ENCODE data around the gene SVEP1. TPM values are rescaled to one million over a fixed set of nuclear protein-coding genes. Genes with fewer than 3 reads are reported as not detected.

The SVEP1 gene
- total RNA-seq, 1 experiment from 2014 or later: 0.04 TPM

DNA sequence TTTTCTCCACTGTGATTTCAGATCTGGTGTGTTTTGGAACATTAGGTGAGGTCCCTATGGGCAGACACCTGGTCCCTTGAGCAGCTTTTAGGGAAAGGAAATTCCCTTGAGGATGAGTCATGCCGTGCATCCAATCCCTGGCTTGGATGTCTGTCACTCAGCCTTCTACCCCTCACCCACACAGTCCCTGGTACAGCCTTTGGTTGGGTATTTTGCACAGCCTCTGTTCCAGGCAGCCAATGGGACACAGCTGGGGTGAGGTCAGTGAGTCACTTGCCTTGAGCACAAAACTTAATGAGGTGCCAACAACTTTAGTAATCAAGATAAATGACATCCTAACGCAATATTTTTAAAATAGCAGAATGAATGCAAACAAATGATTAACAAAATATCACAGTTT lies 22.7 kb upstream of the SVEP1 start:
- POLR2A ChIA-PET (ENCODE audit: unreplicated experiment): no interaction called here
- no TSS peak for BruUV-seq (replicated peaks)
- CTCF ChIA-PET: no interaction called here
- Histone ChIP-seq H3K4me1 (ENCODE audit: insufficient read depth, low read length) (no peaks in the 10 kb centered on the region; the same call in 1 of the 2 replicates), H3K27me3 (ENCODE audit: low read length) (no peaks in the 10 kb centered on the region), H3K27ac (ENCODE audit: low read length) (no peak overlapping the region), H3K79me2 (ENCODE audit: low read length) (no peaks in the 10 kb centered on the region), H2AFZ (ENCODE audit: low read length) (no peak overlapping the region), H3K36me3 (ENCODE audit: low read depth, low read length) (no peaks in the 10 kb centered on the region), H3K9me3 (ENCODE audit: low read length) (no peaks in the 10 kb centered on the region), H3K4me3 (ENCODE audit: low read length) (no peak overlapping the region), H3K4me2 (ENCODE audit: low read length) (no peak overlapping the region), H3K9ac (ENCODE audit: low read length) (no peak overlapping the region), H4K20me1 (ENCODE audit: low read length) (no peaks in the 10 kb centered on the region), H3K9me2 (replicated peaks; ENCODE audit: low read length) (no peaks in the 10 kb centered on the region), H3F3A (ENCODE audit: low read length, unreplicated experiment) (no peaks in the 10 kb centered on the region)
- DNase-seq: peak; percentile 44
- intact Hi-C loops (cut with micrococcal nuclease): no loop called here
- TF ChIP-seq EZH2 (IDR thresholded peaks at IDR 0.05; ENCODE audit: low read length, unreplicated experiment) (no peak), EZH2phosphoT487 (IDR thresholded peaks at IDR 0.05; ENCODE audit: borderline replicate concordance, low read length) (no peak)
- TF ChIP-seq, protein P1, sequence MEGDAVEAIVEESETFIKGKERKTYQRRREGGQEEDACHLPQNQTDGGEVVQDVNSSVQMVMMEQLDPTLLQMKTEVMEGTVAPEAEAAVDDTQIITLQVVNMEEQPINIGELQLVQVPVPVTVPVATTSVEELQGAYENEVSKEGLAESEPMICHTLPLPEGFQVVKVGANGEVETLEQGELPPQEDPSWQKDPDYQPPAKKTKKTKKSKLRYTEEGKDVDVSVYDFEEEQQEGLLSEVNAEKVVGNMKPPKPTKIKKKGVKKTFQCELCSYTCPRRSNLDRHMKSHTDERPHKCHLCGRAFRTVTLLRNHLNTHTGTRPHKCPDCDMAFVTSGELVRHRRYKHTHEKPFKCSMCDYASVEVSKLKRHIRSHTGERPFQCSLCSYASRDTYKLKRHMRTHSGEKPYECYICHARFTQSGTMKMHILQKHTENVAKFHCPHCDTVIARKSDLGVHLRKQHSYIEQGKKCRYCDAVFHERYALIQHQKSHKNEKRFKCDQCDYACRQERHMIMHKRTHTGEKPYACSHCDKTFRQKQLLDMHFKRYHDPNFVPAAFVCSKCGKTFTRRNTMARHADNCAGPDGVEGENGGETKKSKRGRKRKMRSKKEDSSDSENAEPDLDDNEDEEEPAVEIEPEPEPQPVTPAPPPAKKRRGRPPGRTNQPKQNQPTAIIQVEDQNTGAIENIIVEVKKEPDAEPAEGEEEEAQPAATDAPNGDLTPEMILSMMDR (conservative IDR thresholded peaks at IDR 0.05; ENCODE audit: low read depth, low read length): no peak
- no peak for ATAC-seq

DNA sequence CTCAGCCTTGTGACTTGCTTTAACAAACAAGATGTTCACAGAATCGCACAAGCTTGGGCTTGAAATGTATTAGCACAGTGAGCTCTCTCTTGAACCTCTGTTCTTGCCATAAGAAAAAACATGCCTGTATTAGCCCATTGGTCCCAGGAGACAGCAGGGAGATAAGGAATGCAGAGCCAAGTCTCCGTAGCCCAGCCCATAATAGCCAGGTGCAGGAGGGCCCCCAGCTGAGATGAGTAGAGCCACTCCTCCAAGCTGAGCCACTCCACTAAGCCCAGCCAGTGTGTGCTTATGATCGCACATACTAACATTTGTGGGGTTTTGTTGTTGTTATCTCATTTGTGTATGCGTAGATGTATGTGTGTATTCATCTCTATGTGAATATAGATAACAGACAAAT lies 21.6 kb upstream of the SVEP1 start:
- Histone ChIP-seq H3K9me2 (replicated peaks; ENCODE audit: low read length) (no peaks in the 10 kb centered on the region), H3K4me1 (ENCODE audit: insufficient read depth, low read length) (no peaks in the 10 kb centered on the region; the same call in 1 of the 2 replicates), H2AFZ (ENCODE audit: low read length) (no peak overlapping the region), H3K4me3 (ENCODE audit: low read length) (no peak overlapping the region), H3K27ac (ENCODE audit: low read length) (no peak overlapping the region), H4K20me1 (ENCODE audit: low read length) (no peaks in the 10 kb centered on the region), H3K9me3 (ENCODE audit: low read length) (no peaks in the 10 kb centered on the region), H3K79me2 (ENCODE audit: low read length) (no peaks in the 10 kb centered on the region), H3K9ac (ENCODE audit: low read length) (no peak overlapping the region), H3K36me3 (ENCODE audit: low read depth, low read length) (no peaks in the 10 kb centered on the region), H3K4me2 (ENCODE audit: low read length) (no peak overlapping the region), H3F3A (ENCODE audit: low read length, unreplicated experiment) (no peaks in the 10 kb centered on the region), H3K27me3 (ENCODE audit: low read length) (no peaks in the 10 kb centered on the region)
- TF ChIP-seq, protein P1 (conservative IDR thresholded peaks at IDR 0.05; ENCODE audit: low read depth, low read length): no peak
- TF ChIP-seq EZH2 (IDR thresholded peaks at IDR 0.05; ENCODE audit: low read length, unreplicated experiment): no peak
- TF ChIP-seq EZH2phosphoT487 (IDR thresholded peaks at IDR 0.05; ENCODE audit: borderline replicate concordance, low read length): no peak
- no TSS peak for BruUV-seq (replicated peaks)
- intact Hi-C loops (cut with micrococcal nuclease): no loop called here
- no peak for DNase-seq
- ChIA-PET POLR2A (ENCODE audit: unreplicated experiment) (no interaction called here), CTCF (no interaction called here)
- no peak for ATAC-seq

DNA sequence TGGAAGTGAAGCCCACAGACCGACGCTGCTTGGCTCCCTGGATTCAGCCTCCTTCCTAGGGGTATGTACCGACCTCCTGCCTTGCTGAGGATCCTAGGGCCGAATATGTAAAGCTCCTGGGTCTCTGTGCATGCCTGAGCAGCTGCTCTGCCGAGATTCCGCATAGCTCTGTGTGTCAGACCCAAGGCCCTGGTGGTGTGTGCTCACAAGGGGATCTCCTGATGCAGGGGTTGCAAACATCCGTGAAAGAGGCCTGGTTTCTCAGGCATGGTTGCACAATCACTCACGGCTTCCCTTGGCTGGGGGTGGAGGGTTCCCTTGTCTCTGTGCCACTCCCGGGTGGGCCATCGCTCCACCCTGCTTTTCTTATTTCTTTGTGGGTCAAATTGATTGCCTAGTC lies 19.9 kb upstream of the SVEP1 start:
- CTCF ChIA-PET: no interaction called here
- intact Hi-C loops (cut with micrococcal nuclease): no loop called here
- DNase-seq: no peak
- Histone ChIP-seq H3K9me3 (ENCODE audit: low read length) (no peaks in the 10 kb centered on the region), H3K4me2 (ENCODE audit: low read length) (no peak overlapping the region), H3K4me3 (ENCODE audit: low read length) (no peak overlapping the region), H3K27ac (ENCODE audit: low read length) (no peak overlapping the region), H3F3A (ENCODE audit: low read length, unreplicated experiment) (no peaks in the 10 kb centered on the region), H3K36me3 (ENCODE audit: low read depth, low read length) (no peaks in the 10 kb centered on the region), H3K9me2 (replicated peaks; ENCODE audit: low read length) (no peaks in the 10 kb centered on the region), H3K9ac (ENCODE audit: low read length) (no peak overlapping the region), H3K4me1 (ENCODE audit: insufficient read depth, low read length) (no peaks in the 10 kb centered on the region; the same call in 1 of the 2 replicates), H2AFZ (ENCODE audit: low read length) (no peak overlapping the region), H3K27me3 (ENCODE audit: low read length) (no peaks in the 10 kb centered on the region), H3K79me2 (ENCODE audit: low read length) (no peaks in the 10 kb centered on the region), H4K20me1 (ENCODE audit: low read length) (no peaks in the 10 kb centered on the region)
- TF ChIP-seq, protein P1 (conservative IDR thresholded peaks at IDR 0.05; ENCODE audit: low read depth, low read length): no peak
- TF ChIP-seq EZH2 (IDR thresholded peaks at IDR 0.05; ENCODE audit: low read length, unreplicated experiment) (no peak), EZH2phosphoT487 (IDR thresholded peaks at IDR 0.05; ENCODE audit: borderline replicate concordance, low read length) (no peak)
- no TSS peak for BruUV-seq (replicated peaks)
- POLR2A ChIA-PET (ENCODE audit: unreplicated experiment): no interaction called here
- no peak for ATAC-seq
